ENCODE results near the gene TLX3. TPM values are rescaled to one million over a fixed set of nuclear protein-coding genes. Genes with fewer than 3 reads are reported as not detected.
"Not testable (repeated sequence)": the region's sequence is repeated elsewhere in the genome, so short reads cannot be mapped to it uniquely, and the experiment has no call there.

TLX3 gene
- total RNA-seq, 1 donor from 2014 or later, result not detected

GRCh38 chr5:171295299-171295698 is 13.7 kb upstream of the TLX3 start:
- Mint-ChIP-seq H3K27me3 (peaks cover 7% of the 10 kb centered on the region), H3K4me3 (ENCODE audit: low read depth) (no peak overlapping the region)
- TF ChIP-seq CTCF (IDR thresholded peaks at IDR 0.05; ENCODE audit: unreplicated experiment), result no peak

GRCh38 chr5:171295801-171296200 is 13.2 kb upstream of the TLX3 start:
- H3K27me3 Mint-ChIP-seq, result peaks cover 9% of the 10 kb centered on the region
- no peaks in the 10 kb centered on the region for H3K9me3 Mint-ChIP-seq (ENCODE audit: low read depth)
- DNase-seq (ENCODE audit: low spot score, unreplicated experiment), result no peak
- H3K4me1 Mint-ChIP-seq (ENCODE audit: low read depth), result no peaks in the 10 kb centered on the region
- no peak overlapping the region for H3K27ac Mint-ChIP-seq
- peaks cover 2% of the 10 kb centered on the region for H3K36me3 Mint-ChIP-seq (ENCODE audit: insufficient read depth)
- H3K4me3 Mint-ChIP-seq (ENCODE audit: low read depth), result no peak overlapping the region
- no peak for TF ChIP-seq CTCF (IDR thresholded peaks at IDR 0.05; ENCODE audit: unreplicated experiment)

More at GRCh38 chr5:171295299-171295698, 13.7 kb upstream of the TLX3 start:
- peaks cover 2% of the 10 kb centered on the region for H3K36me3 Mint-ChIP-seq (ENCODE audit: insufficient read depth)
- DNase-seq (ENCODE audit: low spot score, unreplicated experiment), result no peak
- no peak overlapping the region for H3K27ac Mint-ChIP-seq
- H3K4me1 Mint-ChIP-seq (ENCODE audit: low read depth), result no peaks in the 10 kb centered on the region
- H3K9me3 Mint-ChIP-seq (ENCODE audit: low read depth), result no peaks in the 10 kb centered on the region

- H3K27ac Mint-ChIP-seq; H3K4me1 Mint-ChIP-seq (ENCODE audit: low read depth); H3K4me3 Mint-ChIP-seq (ENCODE audit: low read depth); H3K9me3 Mint-ChIP-seq (ENCODE audit: low read depth); H3K36me3 Mint-ChIP-seq (ENCODE audit: insufficient read depth); DNase-seq (ENCODE audit: low spot score, unreplicated experiment): not testable (repeated sequence)
- H3K27me3 Mint-ChIP-seq, result peaks cover 22% of the 10 kb centered on the region
These were observed 11.1 kb upstream of the TLX3 start for GRCh38 chr5:171297941-171298340.

GRCh38 chr5:171299228-171299627 is 9.8 kb upstream of the TLX3 start:
- Mint-ChIP-seq H3K27me3 (peaks cover 35% of the 10 kb centered on the region), H3K9me3 (ENCODE audit: low read depth) (no peaks in the 10 kb centered on the region), H3K36me3 (ENCODE audit: insufficient read depth) (peaks cover 2% of the 10 kb centered on the region), H3K4me1 (ENCODE audit: low read depth) (no peaks in the 10 kb centered on the region), H3K27ac (no peak overlapping the region), H3K4me3 (ENCODE audit: low read depth) (no peak overlapping the region)
- no peak for TF ChIP-seq CTCF (IDR thresholded peaks at IDR 0.05; ENCODE audit: unreplicated experiment)
- DNase-seq (ENCODE audit: low spot score, unreplicated experiment), result no peak

GRCh38 chr5:171299851-171300250 is 9.2 kb upstream of the TLX3 start:
- Mint-ChIP-seq H3K27me3 (peaks cover 39% of the 10 kb centered on the region), H3K36me3 (ENCODE audit: insufficient read depth) (no peaks in the 10 kb centered on the region), H3K4me1 (ENCODE audit: low read depth) (no peaks in the 10 kb centered on the region), H3K4me3 (ENCODE audit: low read depth) (no peak overlapping the region), H3K27ac (no peak overlapping the region), H3K9me3 (ENCODE audit: low read depth) (no peaks in the 10 kb centered on the region)
- no peak for DNase-seq (ENCODE audit: low spot score, unreplicated experiment)
- no peak for TF ChIP-seq CTCF (IDR thresholded peaks at IDR 0.05; ENCODE audit: unreplicated experiment)

GRCh38 chr5:171300358-171300757 is 8.7 kb upstream of the TLX3 start:
- no peak for TF ChIP-seq CTCF (IDR thresholded peaks at IDR 0.05; ENCODE audit: unreplicated experiment)
- no peak overlapping the region for H3K27ac Mint-ChIP-seq
- no peaks in the 10 kb centered on the region for H3K4me1 Mint-ChIP-seq (ENCODE audit: low read depth)
- H3K9me3 Mint-ChIP-seq (ENCODE audit: low read depth), result no peaks in the 10 kb centered on the region
- H3K27me3 Mint-ChIP-seq, result peaks cover 44% of the 10 kb centered on the region
- H3K36me3 Mint-ChIP-seq (ENCODE audit: insufficient read depth), result no peaks in the 10 kb centered on the region
- DNase-seq (ENCODE audit: low spot score, unreplicated experiment), result no peak
- no peak overlapping the region for H3K4me3 Mint-ChIP-seq (ENCODE audit: low read depth)
